ENCODE data around the gene WNT11. TPM values are rescaled to one million over a fixed set of nuclear protein-coding genes. Genes with fewer than 3 reads are reported as not detected.
A peak's percentile ranks its signal among the peaks of the same experiment; 100 is the strongest.

WNT11 gene
- total and polyA plus RNA-seq, 2 experiments from 2014 or later, result not detected

DNA sequence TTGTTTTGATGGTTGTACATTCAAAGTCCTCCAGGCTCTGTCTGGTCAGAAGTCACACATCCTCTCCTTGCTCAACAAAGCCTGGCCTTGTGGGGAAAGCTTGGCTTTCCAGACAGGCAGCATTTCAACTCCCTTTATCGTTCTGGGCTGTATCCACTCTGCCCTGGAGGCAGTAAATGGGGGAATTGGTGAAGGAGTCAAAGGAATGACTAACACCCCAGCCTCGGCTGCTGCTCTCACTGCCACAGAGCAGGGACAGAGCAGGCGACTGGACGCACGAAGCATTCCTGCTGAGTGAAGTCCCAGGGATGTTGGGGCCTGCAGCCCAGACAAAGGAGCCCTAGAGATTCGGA is 52.8 kb downstream of the WNT11 start:
- H3K4me1 ChIP-seq (ENCODE audit: insufficient read depth), result peaks cover 10% of the 10 kb centered on the region
- H3K9ac ChIP-seq, result peak overlapping the region; percentile 19; the same call in 1 of the 2 replicates
- peak overlapping the region; percentile 25 for H3K27ac ChIP-seq
- H3K4me2 ChIP-seq (ENCODE audit: unreplicated experiment), result peak overlapping the region; percentile 32
- no peak for TF ChIP-seq EZH2phosphoT487 (IDR thresholded peaks at IDR 0.05; ENCODE audit: insufficient read depth, low read depth)
- TF ChIP-seq EZH2 (IDR thresholded peaks at IDR 0.05; ENCODE audit: insufficient read depth, poor library complexity, severe bottlenecking), result no peak
- no peaks in the 10 kb centered on the region for H3K36me3 ChIP-seq (ENCODE audit: low read depth)
- H4K20me1 ChIP-seq (ENCODE audit: insufficient read depth), result no peaks in the 10 kb centered on the region
- WGBS, 2 experiments (ENCODE audit: low coverage in 1 of 2, low lambda C conversion rate in 2 of 2, missing lambda C conversion rate in 2 of 2), result 10 to 12% methylated on average over 6 of the region's 6 CpGs
- in situ Hi-C loops (cut with MboI), result no loop called here
- H2AFZ ChIP-seq, result peak overlapping the region; percentile 46
- peak; percentile 81 for DNase-seq
- no peaks in the 10 kb centered on the region for H3K9me3 ChIP-seq (ENCODE audit: low read depth)
- H3K79me2 ChIP-seq (ENCODE audit: insufficient read depth), result no peaks in the 10 kb centered on the region
- H3K4me3 ChIP-seq, result no peak overlapping the region
- no peaks in the 10 kb centered on the region for H3K9me2 ChIP-seq (ENCODE audit: insufficient read depth)
- no peaks in the 10 kb centered on the region for H3K27me3 ChIP-seq (replicated peaks; ENCODE audit: insufficient read depth)
- H3F3A ChIP-seq (ENCODE audit: insufficient read depth), result peaks cover 4% of the 10 kb centered on the region; the same call in 1 of the 2 replicates

DNA sequence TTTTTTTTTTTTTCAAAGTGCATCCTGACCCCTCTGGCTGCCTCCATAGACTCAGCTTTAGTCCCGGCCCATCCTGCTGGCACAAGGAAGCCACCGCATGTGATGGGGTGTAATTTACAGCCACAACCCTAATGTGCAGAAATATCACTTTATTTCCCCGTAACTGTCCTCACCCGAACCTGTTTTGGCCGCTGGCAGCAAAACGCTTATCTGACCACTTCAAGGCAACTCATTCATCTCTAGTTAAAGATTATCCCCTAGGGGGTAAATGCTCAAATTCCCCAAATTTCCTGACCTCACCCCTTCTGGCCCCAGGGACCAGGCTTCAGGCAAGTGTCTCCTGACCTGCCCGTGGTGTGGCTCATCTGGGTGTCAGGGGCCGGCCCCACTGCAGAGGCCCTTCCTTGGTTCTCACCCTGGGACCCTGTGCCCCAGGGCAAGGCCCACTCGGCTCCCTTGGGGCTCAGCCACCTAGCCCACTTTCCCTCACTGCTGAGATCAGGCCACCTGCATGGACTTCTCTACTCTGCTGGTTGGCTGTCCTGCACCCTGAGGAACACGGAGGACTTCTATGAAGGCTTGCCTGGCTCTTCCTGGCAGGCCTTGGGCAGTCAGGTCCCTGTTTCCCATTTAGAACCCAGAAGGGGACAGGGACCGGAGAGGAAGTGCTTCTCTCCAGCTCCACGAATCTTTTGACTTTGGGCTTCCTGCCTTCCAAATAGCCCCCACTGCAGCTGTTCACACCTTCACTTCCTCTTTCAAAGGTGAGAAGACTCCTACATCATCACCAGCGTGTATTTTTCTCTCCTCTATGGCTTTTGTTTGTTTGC is 53.3 kb downstream of the WNT11 start:
- Histone ChIP-seq H3K9me2 (ENCODE audit: insufficient read depth) (no peaks in the 10 kb centered on the region), H3K4me2 (ENCODE audit: unreplicated experiment) (peak overlapping the region; percentile 32), H3K9ac (no peak overlapping the region), H3K27me3 (replicated peaks; ENCODE audit: insufficient read depth) (no peaks in the 10 kb centered on the region), H3K4me1 (ENCODE audit: insufficient read depth) (peaks cover 10% of the 10 kb centered on the region), H2AFZ (peak overlapping the region; percentile 46), H4K20me1 (ENCODE audit: insufficient read depth) (no peaks in the 10 kb centered on the region), H3K4me3 (no peak overlapping the region), H3K36me3 (ENCODE audit: low read depth) (no peaks in the 10 kb centered on the region), H3K27ac (peak overlapping the region; percentile 25; the same call in 1 of the 2 replicates), H3K9me3 (ENCODE audit: low read depth) (no peaks in the 10 kb centered on the region), H3F3A (ENCODE audit: insufficient read depth) (peaks cover 4% of the 10 kb centered on the region; the same call in 1 of the 2 replicates), H3K79me2 (ENCODE audit: insufficient read depth) (no peaks in the 10 kb centered on the region)
- TF ChIP-seq EZH2 (IDR thresholded peaks at IDR 0.05; ENCODE audit: insufficient read depth, poor library complexity, severe bottlenecking), result no peak
- TF ChIP-seq EZH2phosphoT487 (IDR thresholded peaks at IDR 0.05; ENCODE audit: insufficient read depth, low read depth), result no peak
- in situ Hi-C loops (cut with MboI), result no loop called here
- WGBS, 2 experiments (ENCODE audit: low coverage in 1 of 2, low lambda C conversion rate in 2 of 2, missing lambda C conversion rate in 2 of 2), result 77 to 78% methylated on average over 13 of the region's 13 CpGs
- no peak for DNase-seq

DNA sequence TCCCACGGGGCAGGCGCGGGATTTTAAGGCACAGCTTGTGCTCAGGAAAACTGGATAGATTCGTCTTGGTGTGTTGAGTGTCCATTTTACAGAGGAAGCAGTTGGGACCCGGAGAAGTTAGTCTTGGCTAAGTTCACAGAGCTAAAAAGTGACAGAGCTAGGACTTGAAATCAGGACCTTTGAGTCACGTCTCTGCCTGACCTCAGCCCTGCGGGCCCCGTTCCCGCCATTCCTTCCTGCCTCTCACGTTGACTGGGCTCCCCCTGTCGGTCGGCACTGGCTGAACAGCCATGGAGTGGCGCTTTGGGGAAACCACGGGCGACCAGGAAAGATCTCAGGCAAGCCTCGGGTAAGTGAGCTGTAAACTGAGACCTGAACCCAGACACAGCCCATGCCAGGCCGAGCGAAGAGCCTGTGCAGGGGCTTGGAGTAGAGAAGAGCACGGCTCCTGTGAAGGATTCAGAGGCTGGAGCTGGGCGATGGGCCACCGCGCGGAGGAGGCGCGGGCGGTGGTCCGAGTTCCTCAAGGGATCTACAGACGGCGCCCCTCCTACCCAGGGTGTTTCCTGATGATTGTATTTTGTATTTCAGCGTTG is 54.1 kb downstream of the WNT11 start:
- Histone ChIP-seq H3K9ac (no peak overlapping the region), H3K4me3 (no peak overlapping the region), H3K4me2 (ENCODE audit: unreplicated experiment) (no peak overlapping the region), H3K4me1 (ENCODE audit: insufficient read depth) (peaks cover 10% of the 10 kb centered on the region), H3K9me2 (ENCODE audit: insufficient read depth) (no peaks in the 10 kb centered on the region), H3K79me2 (ENCODE audit: insufficient read depth) (no peaks in the 10 kb centered on the region), H4K20me1 (ENCODE audit: insufficient read depth) (no peaks in the 10 kb centered on the region), H3F3A (ENCODE audit: insufficient read depth) (peaks cover 4% of the 10 kb centered on the region; the same call in 1 of the 2 replicates), H3K36me3 (ENCODE audit: low read depth) (no peaks in the 10 kb centered on the region), H2AFZ (no peak overlapping the region), H3K27me3 (replicated peaks; ENCODE audit: insufficient read depth) (no peaks in the 10 kb centered on the region), H3K27ac (no peak overlapping the region), H3K9me3 (ENCODE audit: low read depth) (no peaks in the 10 kb centered on the region)
- TF ChIP-seq EZH2phosphoT487 (IDR thresholded peaks at IDR 0.05; ENCODE audit: insufficient read depth, low read depth) (no peak), EZH2 (IDR thresholded peaks at IDR 0.05; ENCODE audit: insufficient read depth, poor library complexity, severe bottlenecking) (no peak)
- in situ Hi-C loops (cut with MboI), result no loop called here
- WGBS, 2 experiments (ENCODE audit: low coverage in 1 of 2, low lambda C conversion rate in 2 of 2, missing lambda C conversion rate in 2 of 2), result 73 to 75% methylated on average over 29 to 30 of the region's 30 CpGs
- peak; percentile 50 for DNase-seq

- Histone ChIP-seq H3K36me3 (ENCODE audit: low read depth) (no peaks in the 10 kb centered on the region), H3K27ac (no peak overlapping the region), H2AFZ (no peak overlapping the region), H3F3A (ENCODE audit: insufficient read depth) (peaks cover 4% of the 10 kb centered on the region; the same call in 1 of the 2 replicates), H3K4me3 (no peak overlapping the region), H3K9ac (no peak overlapping the region), H4K20me1 (ENCODE audit: insufficient read depth) (no peaks in the 10 kb centered on the region), H3K4me1 (ENCODE audit: insufficient read depth) (peaks cover 10% of the 10 kb centered on the region), H3K4me2 (ENCODE audit: unreplicated experiment) (no peak overlapping the region), H3K9me3 (ENCODE audit: low read depth) (no peaks in the 10 kb centered on the region), H3K27me3 (replicated peaks; ENCODE audit: insufficient read depth) (no peaks in the 10 kb centered on the region), H3K79me2 (ENCODE audit: insufficient read depth) (no peaks in the 10 kb centered on the region), H3K9me2 (ENCODE audit: insufficient read depth) (no peaks in the 10 kb centered on the region)
- no peak for DNase-seq
- WGBS, 2 experiments (ENCODE audit: low coverage in 1 of 2, low lambda C conversion rate in 2 of 2, missing lambda C conversion rate in 2 of 2), result 89 to 91% methylated on average over 5 of the region's 5 CpGs
- in situ Hi-C loops (cut with MboI), result no loop called here
- TF ChIP-seq EZH2 (IDR thresholded peaks at IDR 0.05; ENCODE audit: insufficient read depth, poor library complexity, severe bottlenecking), result no peak
- no peak for TF ChIP-seq EZH2phosphoT487 (IDR thresholded peaks at IDR 0.05; ENCODE audit: insufficient read depth, low read depth)
Measured at GRCh38 chr11:76151556-76152085, 54.7 kb downstream of the WNT11 start.

Measured in GM23248 (cell line).